HFFc6 (cell line): ENCODE data around the gene EXOC4. TPM values are rescaled to one million over a fixed set of nuclear protein-coding genes. Genes with fewer than 3 reads are reported as not detected.

Source experiments
- DNase-seq: peaks from one replicate; pipeline ENCODE4 v3.0.0-alpha.2; 2018
- H3K27ac Mint-ChIP-seq: 2 replicates; pipeline ENCODE4 v1.8.0; 2020; ENCODE audit warnings: mild to moderate bottlenecking, mixed read lengths
- H3K27me3 Mint-ChIP-seq: 2 replicates; pipeline ENCODE4 v1.8.0; 2021; ENCODE audit warnings: mild to moderate bottlenecking, moderate library complexity, mixed read lengths; ENCODE audit not compliant: insufficient read depth
- H3K36me3 Mint-ChIP-seq: 2 replicates; pipeline ENCODE4 v1.8.0; 2021; ENCODE audit warnings: low read depth, mixed read lengths
- H3K4me1 Mint-ChIP-seq: 2 replicates; pipeline ENCODE4 v1.8.0; 2020; ENCODE audit warnings: low read depth, mixed read lengths
- H3K4me3 Mint-ChIP-seq: 2 replicates; pipeline ENCODE4 v1.8.0; 2020; ENCODE audit warnings: mild to moderate bottlenecking, moderate library complexity, mixed read lengths
- H3K9me3 Mint-ChIP-seq: 2 replicates; pipeline ENCODE4 v1.8.0; 2020; ENCODE audit warnings: mild to moderate bottlenecking, mixed read lengths
- CTCF ChIP-seq: fragments of 200-600 bp; sonication (generic); IDR thresholded peaks from 2 replicates; pipeline ENCODE4 v1.5.0; 2021; ENCODE audit warnings: antibody characterized with exemption, mild to moderate bottlenecking
- total RNA-seq, 6 experiments: library from RNA; stranded (reverse); fragmentation: NEBNext Ultra II Directional; extraction: Animal tissue kit (Norgen Biotek cat#: 25700); gene quantifications; 2 replicates in 1 of 6; 3 replicates in 5 of 6; pipeline ENCODE4 v1.2.3, GENCODE V29; 2021

EXOC4 gene
- total RNA-seq, 6 experiments from 2014 or later = 57.6 to 67.6 (median 61.4) TPM

GRCh38 chr7:134068670-134069069, 815.8 kb downstream of the EXOC4 start:
- Mint-ChIP-seq H3K4me1 (no peaks in the 10 kb centered on the region), H3K27me3 (peaks cover 4% of the 10 kb centered on the region), H3K27ac (no peak overlapping the region), H3K4me3 (no peak overlapping the region), H3K36me3 (no peaks in the 10 kb centered on the region), H3K9me3 (no peaks in the 10 kb centered on the region)
- no peak for DNase-seq
- TF ChIP-seq CTCF = no peak

- Mint-ChIP-seq H3K27ac (no peak overlapping the region), H3K27me3 (peaks cover 4% of the 10 kb centered on the region), H3K4me3 (no peak overlapping the region), H3K36me3 (no peaks in the 10 kb centered on the region), H3K4me1 (no peaks in the 10 kb centered on the region), H3K9me3 (no peaks in the 10 kb centered on the region)
- TF ChIP-seq CTCF = no peak
- no peak for DNase-seq
Observed at GRCh38 chr7:134069187-134069586, 816.3 kb downstream of the EXOC4 start.

GRCh38 chr7:134070673-134071072, 817.8 kb downstream of the EXOC4 start:
- Mint-ChIP-seq H3K36me3 (peaks cover 3% of the 10 kb centered on the region; the same call in 1 of the 2 replicates), H3K27me3 (peaks cover 4% of the 10 kb centered on the region), H3K4me3 (no peak overlapping the region), H3K9me3 (no peaks in the 10 kb centered on the region), H3K4me1 (no peaks in the 10 kb centered on the region), H3K27ac (no peak overlapping the region)
- DNase-seq = no peak
- TF ChIP-seq CTCF = no peak

- Mint-ChIP-seq H3K4me3 (no peak overlapping the region), H3K27me3 (peaks cover 4% of the 10 kb centered on the region), H3K4me1 (no peaks in the 10 kb centered on the region), H3K9me3 (no peaks in the 10 kb centered on the region), H3K36me3 (peaks cover 6% of the 10 kb centered on the region; the same call in 1 of the 2 replicates), H3K27ac (no peak overlapping the region)
- TF ChIP-seq CTCF = no peak
- no peak for DNase-seq
Observed at GRCh38 chr7:134071355-134072331, 818.8 kb downstream of the EXOC4 start.

- H3K27me3 Mint-ChIP-seq = peaks cover 4% of the 10 kb centered on the region
- H3K4me1 Mint-ChIP-seq = no peaks in the 10 kb centered on the region
- H3K9me3 Mint-ChIP-seq = no peaks in the 10 kb centered on the region
- no peak overlapping the region for H3K27ac Mint-ChIP-seq
- H3K4me3 Mint-ChIP-seq = no peak overlapping the region
- TF ChIP-seq CTCF = no peak
- DNase-seq = no peak
- H3K36me3 Mint-ChIP-seq = peaks cover 6% of the 10 kb centered on the region; the same call in 1 of the 2 replicates
Observed at GRCh38 chr7:134073276-134073675, 820.4 kb downstream of the EXOC4 start.
